Measurements from ENCODE around the gene MSI2. TPM values are rescaled to one million over a fixed set of nuclear protein-coding genes. Genes with fewer than 3 reads are reported as not detected.

The MSI2 gene
- polyA plus RNA-seq, 3 donors, result 86.9 to 111 (median 91.4) TPM

- DNase-seq (ENCODE audit: extremely low read depth in 1 of 11, low read depth in 9 of 11, low spot score in 4 of 11), result no peak
Measured at GRCh38 chr17:57544401-57544800, 288.1 kb downstream of the MSI2 start.

GRCh38 chr17:57544834-57545463 lies 288.6 kb downstream of the MSI2 start:
- DNase-seq (ENCODE audit: extremely low read depth in 1 of 11, low read depth in 9 of 11, low spot score in 4 of 11), result no peak

- no peak for DNase-seq (ENCODE audit: extremely low read depth in 1 of 11, low read depth in 9 of 11, low spot score in 4 of 11)
Measured at GRCh38 chr17:57545731-57546342, 289.5 kb downstream of the MSI2 start.

GRCh38 chr17:57548421-57549410 lies 292.4 kb downstream of the MSI2 start:
- DNase-seq (ENCODE audit: extremely low read depth in 1 of 11, low read depth in 9 of 11, low spot score in 4 of 11), result peak in 7 of 11 donors; percentile 61 to 83 (median 79)

- no peak for DNase-seq (ENCODE audit: extremely low read depth in 1 of 11, low read depth in 9 of 11, low spot score in 4 of 11)
Measured at GRCh38 chr17:57549468-57549867, 293.1 kb downstream of the MSI2 start.

GRCh38 chr17:57550016-57550415 lies 293.7 kb downstream of the MSI2 start:
- DNase-seq (ENCODE audit: extremely low read depth in 1 of 11, low read depth in 9 of 11, low spot score in 4 of 11), result no peak

GRCh38 chr17:57550668-57551315 lies 294.5 kb downstream of the MSI2 start:
- no peak for DNase-seq (ENCODE audit: extremely low read depth in 1 of 11, low read depth in 9 of 11, low spot score in 4 of 11)

- peak in 1 of 11 donors; percentile 56 for DNase-seq (ENCODE audit: extremely low read depth in 1 of 11, low read depth in 9 of 11, low spot score in 4 of 11)
Measured at GRCh38 chr17:57551321-57552079, 295.2 kb downstream of the MSI2 start.

- DNase-seq (ENCODE audit: extremely low read depth in 1 of 11, low read depth in 9 of 11, low spot score in 4 of 11), result peak in 7 of 11 donors; percentile 57 to 79 (median 75)
Measured at GRCh38 chr17:57552114-57552624, 295.8 kb downstream of the MSI2 start.

GRCh38 chr17:57553526-57553925 lies 297.2 kb downstream of the MSI2 start:
- no peak for DNase-seq (ENCODE audit: extremely low read depth in 1 of 11, low read depth in 9 of 11, low spot score in 4 of 11)

- peak in 3 of 11 donors; percentile 67 to 78 (median 69) for DNase-seq (ENCODE audit: extremely low read depth in 1 of 11, low read depth in 9 of 11, low spot score in 4 of 11)
Measured at GRCh38 chr17:57553991-57554825, 297.9 kb downstream of the MSI2 start.

GRCh38 chr17:57554826-57555635 lies 298.7 kb downstream of the MSI2 start:
- no peak for DNase-seq (ENCODE audit: extremely low read depth in 1 of 11, low read depth in 9 of 11, low spot score in 4 of 11)

GRCh38 chr17:57555636-57556175 lies 299.4 kb downstream of the MSI2 start:
- no peak for DNase-seq (ENCODE audit: extremely low read depth in 1 of 11, low read depth in 9 of 11, low spot score in 4 of 11)

- DNase-seq (ENCODE audit: extremely low read depth in 1 of 11, low read depth in 9 of 11, low spot score in 4 of 11), result no peak
Measured at GRCh38 chr17:57556320-57556719, 300.0 kb downstream of the MSI2 start.

- no peak for DNase-seq (ENCODE audit: extremely low read depth in 1 of 11, low read depth in 9 of 11, low spot score in 4 of 11)
Measured at GRCh38 chr17:57556977-57557376, 300.7 kb downstream of the MSI2 start.

GRCh38 chr17:57557416-57557815 lies 301.1 kb downstream of the MSI2 start:
- no peak for DNase-seq (ENCODE audit: extremely low read depth in 1 of 11, low read depth in 9 of 11, low spot score in 4 of 11)

Data from renal cortex interstitium (tissue), 11 donors.